GM10266 (cell line): ENCODE measurements around the gene LDB2.

ENCODE experiments used
- DNase-seq: peaks from one replicate; pipeline ENCODE4 v3.0.0; 2012; ENCODE audit errors: extremely low spot score
- TF ChIP-seq, protein P1 (sequence below): IDR thresholded peaks from 2 replicates; pipeline ENCODE4 v1.5.1; 2012; ENCODE audit warnings: mild to moderate bottlenecking, low read depth; ENCODE audit not compliant: control insufficient read depth, insufficient read depth; ENCODE audit errors: missing control alignments

The LDB2 gene

DNA sequence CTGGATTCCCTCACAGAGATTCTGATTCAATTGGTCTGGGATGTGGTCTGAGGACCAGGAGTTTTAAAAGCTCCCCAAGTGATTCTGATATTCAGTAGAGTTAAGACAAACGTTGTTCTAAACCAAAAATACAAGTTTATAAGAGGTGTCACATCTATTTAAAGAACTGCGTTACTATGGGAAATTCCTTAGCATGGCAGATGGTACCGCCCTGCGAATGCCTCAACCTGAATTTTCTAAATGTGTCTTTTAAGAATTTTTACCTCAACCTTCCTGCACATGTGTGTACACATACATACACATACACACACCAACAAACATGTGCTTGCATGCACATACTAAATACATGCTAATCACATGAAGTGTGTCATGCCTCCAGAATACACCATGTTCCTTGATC lies 343.3 kb downstream of the LDB2 start:
- TF ChIP-seq, protein P1, sequence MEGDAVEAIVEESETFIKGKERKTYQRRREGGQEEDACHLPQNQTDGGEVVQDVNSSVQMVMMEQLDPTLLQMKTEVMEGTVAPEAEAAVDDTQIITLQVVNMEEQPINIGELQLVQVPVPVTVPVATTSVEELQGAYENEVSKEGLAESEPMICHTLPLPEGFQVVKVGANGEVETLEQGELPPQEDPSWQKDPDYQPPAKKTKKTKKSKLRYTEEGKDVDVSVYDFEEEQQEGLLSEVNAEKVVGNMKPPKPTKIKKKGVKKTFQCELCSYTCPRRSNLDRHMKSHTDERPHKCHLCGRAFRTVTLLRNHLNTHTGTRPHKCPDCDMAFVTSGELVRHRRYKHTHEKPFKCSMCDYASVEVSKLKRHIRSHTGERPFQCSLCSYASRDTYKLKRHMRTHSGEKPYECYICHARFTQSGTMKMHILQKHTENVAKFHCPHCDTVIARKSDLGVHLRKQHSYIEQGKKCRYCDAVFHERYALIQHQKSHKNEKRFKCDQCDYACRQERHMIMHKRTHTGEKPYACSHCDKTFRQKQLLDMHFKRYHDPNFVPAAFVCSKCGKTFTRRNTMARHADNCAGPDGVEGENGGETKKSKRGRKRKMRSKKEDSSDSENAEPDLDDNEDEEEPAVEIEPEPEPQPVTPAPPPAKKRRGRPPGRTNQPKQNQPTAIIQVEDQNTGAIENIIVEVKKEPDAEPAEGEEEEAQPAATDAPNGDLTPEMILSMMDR = no peak
- no peak for DNase-seq

DNA sequence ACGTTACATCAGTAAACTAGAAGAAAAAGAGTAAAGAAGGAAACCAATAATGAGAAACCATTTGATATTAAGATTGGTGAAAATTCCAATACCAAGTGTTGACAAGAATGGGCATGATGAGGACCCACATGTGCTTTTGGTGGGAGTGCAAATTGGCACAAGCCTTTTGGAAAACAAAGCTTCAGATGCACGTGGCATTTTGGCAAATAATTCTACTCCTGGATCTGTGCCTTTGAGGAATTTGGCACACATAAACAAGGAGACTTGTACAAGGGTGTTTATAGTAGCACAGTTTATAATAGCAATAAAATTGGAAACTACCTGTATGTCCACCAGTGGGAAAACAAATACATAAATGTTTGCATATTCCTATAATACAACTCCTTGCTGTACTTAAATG lies 347.9 kb downstream of the LDB2 start:
- TF ChIP-seq, protein P1 = no peak

DNA sequence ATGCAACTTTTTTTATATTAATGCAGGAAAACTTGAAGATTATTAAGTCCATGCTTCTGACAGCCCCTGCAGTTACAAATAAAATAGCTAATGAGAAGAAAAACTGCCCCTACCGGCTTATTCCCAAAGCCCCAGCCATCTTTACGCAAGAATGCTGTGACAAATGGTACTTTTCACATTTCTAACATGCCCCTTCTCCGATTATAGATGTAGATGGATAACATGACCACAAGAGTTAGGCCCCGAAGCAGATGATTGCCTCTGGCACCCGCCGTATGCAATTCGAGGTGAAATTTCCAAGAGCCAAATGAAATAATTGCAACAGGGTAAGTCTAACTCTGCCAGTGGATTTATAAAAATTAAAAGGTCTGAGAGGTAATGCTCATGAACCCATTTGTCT lies 352.8 kb downstream of the LDB2 start:
- TF ChIP-seq, protein P1 = no peak
- no peak for DNase-seq

More for the DNA sequence above, 347.9 kb downstream of the LDB2 start:
- DNase-seq = no peak

GRCh38 chr4:16544869-16545268 lies 353.6 kb downstream of the LDB2 start:
- DNase-seq = no peak
- TF ChIP-seq, protein P1 = no peak

GRCh38 chr4:16544251-16544721 lies 354.2 kb downstream of the LDB2 start:
- DNase-seq = no peak
- TF ChIP-seq, protein P1 = no peak

GRCh38 chr4:16537926-16538325 lies 360.5 kb downstream of the LDB2 start:
- DNase-seq = no peak
- TF ChIP-seq, protein P1 = no peak

GRCh38 chr4:16532240-16532970 lies 366.0 kb downstream of the LDB2 start:
- TF ChIP-seq, protein P1 = no peak

More at GRCh38 chr4:16532240-16532970, 366.0 kb downstream of the LDB2 start:
- no peak for DNase-seq
